Heart right ventricle (tissue), 16 donors: ENCODE data around the gene ZNF79. TPM values are rescaled to one million over a fixed set of nuclear protein-coding genes. Genes with fewer than 3 reads are reported as not detected.
A peak's percentile ranks its signal among the peaks of the same experiment; 100 is the strongest.

Experiments used
- ATAC-seq, 8 donors: fragments of 200-7000 bp; cut with Tn5 transposase; one replicate each; pipeline ENCODE4 v1.9.1; 2020; ENCODE audit warnings: mild to moderate bottlenecking in 8 of 8, moderate library complexity in 8 of 8, moderate number of reproducible peaks in 1 of 8
- DNase-seq, 2 donors: peaks; one replicate each; pipeline ENCODE4 v3.0.0-alpha.2; 2020
- H3K27ac ChIP-seq, 10 donors: fragments of 200-600 bp; sonication (generic) in 2 of 10; one replicate each; pipeline versions ENCODE4 v1.5.0 to v1.8.0; 2020 to 2022; ENCODE audit warnings: mild to moderate bottlenecking in 3 of 10
- H3K27me3 ChIP-seq, 7 donors: fragments of 200-600 bp; one replicate each; pipeline ENCODE4 v1.8.0; 2021 to 2022; ENCODE audit warnings: mild to moderate bottlenecking in 2 of 7
- H3K36me3 ChIP-seq, 9 donors: fragments of 200-600 bp; sonication (generic) in 1 of 9; one replicate each; pipeline versions ENCODE4 v1.5.0 to v1.8.0; 2020 to 2022; ENCODE audit warnings: mild to moderate bottlenecking in 2 of 9
- H3K4me1 ChIP-seq, 9 donors: fragments of 200-600 bp; sonication (generic) in 1 of 9; one replicate each; pipeline versions ENCODE4 v1.5.0 to v1.8.0; 2020 to 2022; ENCODE audit warnings: mild to moderate bottlenecking in 4 of 9
- H3K4me3 ChIP-seq, 10 donors: fragments of 200-600 bp; sonication (generic) in 2 of 10; one replicate each; pipeline versions ENCODE4 v1.5.0 to v1.8.0; 2020 to 2022; ENCODE audit warnings: mild to moderate bottlenecking in 7 of 10, moderate library complexity in 2 of 10
- H3K9me3 ChIP-seq, 11 donors: fragments of 200-600 bp in 10 of 11; sonication (generic) in 2 of 11; one replicate each; pipeline versions ENCODE4 v1.5.0 to v1.8.0; 2013 to 2022; ENCODE audit warnings: mild to moderate bottlenecking in 2 of 11, control low read depth in 1 of 11, moderate library complexity in 1 of 11
- CTCF ChIP-seq, 9 donors: fragments of 200-600 bp; sonication (generic) in 2 of 9; IDR thresholded peaks; one replicate each; pipeline versions ENCODE4 v1.5.0 to v1.8.0; 2021 to 2022; ENCODE audit warnings: antibody characterized with exemption in 9 of 9, mild to moderate bottlenecking in 5 of 9, moderate library complexity in 1 of 9
- WGBS, 2 donors: extraction: QIAGEN DNeasy Blood & Tissue Kit; methylation state at CpG; one replicate each; pipeline ENCODE4 v1.1.7; 2013; ENCODE audit warnings: inconsistent platforms in 1 of 2; 5-methylcytosine and 5-hydroxymethylcytosine counted together
- intact Hi-C, 10 donors: fragments of 100-400 bp; cut with DNase I; formaldehyde crosslinking; loops; one replicate each; pipeline versions ENCODE4 v1.11.1 to v1.14.2; 2022
- polyA plus RNA-seq, 2 donors: library from polyadenylated mRNA; stranded (reverse); fragments of 200-250 nt; gene quantifications; one replicate each; pipeline ENCODE4 v1.2.3, GENCODE V29; 2013
- total RNA-seq, 10 donors: library from RNA; stranded (reverse); fragmentation: NEBNext Ultra II Directional in 3 of 10; extraction: Animal tissue kit (Norgen Biotek cat#: 25700) in 3 of 10; gene quantifications; one replicate each; pipeline versions ENCODE4 v1.2.1 to v1.2.4, GENCODE V29; 2021 to 2023
- donor health status: Arrhythmogenic right ventricular cardiomyopathy.
- donor health status: ischemic (EF 13 %, LVEDD 7.1; RV severe dilation, severe dysfunction).
- donor health status: healthy with polysubstance abuse.
- donor health status: DM: no; HTN: yes; CAD: no.
- donor health status: DM: no; HTN: no; CAD: no.
- donor health status: ischemic (EF 25% LVEDD 6.9; RV normal size, moderate dysfunction).
- donor health status: ischemic (EF 25% LVEDD 5.7; RV mildly dilated, moderate dysfunction).
- donor health status: healthy.
- donor health status: DM: yes; HTN: yes; CAD: no.
- donor health status: Ischemic cardiomyopathy.
- donor health status: ischemic (EF 35%, LVEDD 5.7; RV mildly dilated, moderate dysfunction).
- donor health status: nonischemic (EF 11% LVEDD 7.7; RV severe dilation, severe dysfunction).
- donor health status: DM: yes; HTN: yes; CAD: no.
- donor health status: PGD.
- donor health status: ischemic (EF 29% LVEDD 5.4; RV normal size, mild dysfunction).
- donor health status: nonischemic (EF 23%, LVEDD 6.1; RV moderate dilation, normal function).

Gene ZNF79
- total and polyA plus RNA-seq, 12 donors, result 2.1 to 8.3 (median 5.8) TPM

- Histone ChIP-seq H3K9me3 (no peaks in the 10 kb centered on the region), H3K27ac (no peak overlapping the region), H3K4me3 (no peak overlapping the region), H3K4me1 (peaks cover 0 to 5% (median 0%) of the 10 kb centered on the region in 9 donors), H3K27me3 (no peaks in the 10 kb centered on the region), H3K36me3 (peaks cover 0 to 85% (median 28%) of the 10 kb centered on the region in 9 donors)
- DNase-seq, result no peak
- no peak for TF ChIP-seq CTCF (IDR thresholded peaks at IDR 0.05)
- intact Hi-C loops, result no loop called here
- 61 to 77% methylated on average over 3 of the region's 3 CpGs for WGBS, 2 donors
- peak in 1 of 8 donors; percentile 53 for ATAC-seq
These were observed 46.5 kb downstream of the ZNF79 start for GRCh38 chr9:127470662-127471061.

- ATAC-seq (peak in 6 of 8 donors; percentile 33 to 78 (median 64)), DNase-seq (no peak)
- Histone ChIP-seq H3K27me3 (no peaks in the 10 kb centered on the region), H3K4me1 (peaks cover 0 to 5% (median 0%) of the 10 kb centered on the region in 9 donors), H3K9me3 (no peaks in the 10 kb centered on the region), H3K27ac (peak overlapping the region in 5 of 10 donors; percentile 9 to 54 (median 21)), H3K36me3 (peaks cover 0 to 86% (median 26%) of the 10 kb centered on the region in 9 donors), H3K4me3 (no peak overlapping the region)
- no peak for TF ChIP-seq CTCF (IDR thresholded peaks at IDR 0.05)
- 73 to 77% methylated on average over 10 of the region's 10 CpGs for WGBS, 2 donors
- intact Hi-C loops, result no loop called here
These were observed 49.3 kb downstream of the ZNF79 start for GRCh38 chr9:127473501-127473900.

- no peaks in the 10 kb centered on the region for H3K9me3 ChIP-seq
- peak overlapping the region in 5 of 10 donors; percentile 9 to 54 (median 21) for H3K27ac ChIP-seq
- H3K27me3 ChIP-seq, result no peaks in the 10 kb centered on the region
- DNase-seq (no peak), ATAC-seq (peak in 5 of 8 donors; percentile 41 to 83 (median 65))
- 85 to 90% methylated on average over 4 of the region's 4 CpGs for WGBS, 2 donors
- intact Hi-C loops, result no loop called here
- no peak overlapping the region for H3K4me3 ChIP-seq
- TF ChIP-seq CTCF (IDR thresholded peaks at IDR 0.05), result no peak
- peaks cover 0 to 5% (median 0%) of the 10 kb centered on the region in 9 donors for H3K4me1 ChIP-seq
- H3K36me3 ChIP-seq, result peaks cover 0 to 86% (median 26%) of the 10 kb centered on the region in 9 donors
These were observed 49.8 kb downstream of the ZNF79 start for GRCh38 chr9:127473932-127474331.

GRCh38 chr9:127474592-127474991 is 50.4 kb downstream of the ZNF79 start:
- Histone ChIP-seq H3K27ac (peak overlapping the region in 1 of 10 donors; percentile 9), H3K4me3 (no peak overlapping the region), H3K4me1 (peaks cover 0 to 5% (median 0%) of the 10 kb centered on the region in 9 donors), H3K27me3 (no peaks in the 10 kb centered on the region), H3K9me3 (no peaks in the 10 kb centered on the region), H3K36me3 (peaks cover 0 to 86% (median 30%) of the 10 kb centered on the region in 9 donors)
- intact Hi-C loops, result no loop called here
- no peak for DNase-seq
- 90 to 91% methylated on average over 5 of the region's 5 CpGs for WGBS, 2 donors
- peak in 1 of 8 donors; percentile 18 for ATAC-seq
- TF ChIP-seq CTCF (IDR thresholded peaks at IDR 0.05), result no peak
